K562 (cell line): ENCODE results near the gene UQCRHL. TPM values are rescaled to one million over a fixed set of nuclear protein-coding genes. Genes with fewer than 3 reads are reported as not detected.

Experiments used
- E2F4 ChIP-seq: sonication (generic); formaldehyde crosslinking; IDR thresholded peaks from 2 replicates; pipeline ENCODE4 v1.8.0; 2022; ENCODE audit warnings: mild to moderate bottlenecking, low read depth, missing genetic modification reagents
- FOSL1 ChIP-seq: fragments of 200-800 bp; sonication (Bioruptor generic); conservative IDR thresholded peaks from 2 replicates; pipeline ENCODE4 v1.6.1; 2016; ENCODE audit warnings: missing genetic modification characterization, missing compliant biosample characterization
- HIVEP1 ChIP-seq: fragments of 250-450 bp; sonication (Bioruptor Pico); IDR thresholded peaks from 2 replicates; pipeline ENCODE4 v1.4.0; 2020; ENCODE audit warnings: mild to moderate bottlenecking
- JUND ChIP-seq, 2 experiments: IDR thresholded peaks; 2 replicates in 1 of 2; 3 replicates in 1 of 2; pipeline ENCODE4 v1.6.1; 2011; ENCODE audit warnings: borderline replicate concordance in 2 of 2, low read depth in 2 of 2, low read length in 2 of 2, improper control_type of control experiment in 1 of 2, missing biosample characterization in 1 of 2, missing genetic modification characterization in 1 of 2, missing genetic modification reagents in 1 of 2
- NKRF ChIP-seq: fragments of 450-650 bp; IDR thresholded peaks from 2 replicates; pipeline ENCODE4 v1.6.1; 2016; ENCODE audit warnings: borderline replicate concordance
- PHF21A ChIP-seq: fragments of 450-650 bp; IDR thresholded peaks from 2 replicates; pipeline ENCODE4 v1.6.1; 2017; ENCODE audit warnings: low read depth, borderline replicate concordance
- RBM14 ChIP-seq: fragments of 200-400 bp; formaldehyde crosslinking; IDR thresholded peaks from 2 replicates; pipeline ENCODE4 v1.6.1; 2018; ENCODE audit warnings: low read depth, mild to moderate bottlenecking, low read length, moderate library complexity, borderline replicate concordance; ENCODE audit not compliant: insufficient read depth
- RBM25 ChIP-seq: fragments of 200-400 bp; formaldehyde crosslinking; IDR thresholded peaks from 2 replicates; pipeline ENCODE4 v1.6.1; 2018; ENCODE audit warnings: low read length, low read depth, moderate library complexity; ENCODE audit not compliant: severe bottlenecking
- SIN3A ChIP-seq, 2 experiments: fragments of 150-350 bp in 1 of 2; IDR thresholded peaks; 2 replicates each; pipeline ENCODE4 v1.6.1; 2011 to 2016; ENCODE audit warnings: borderline replicate concordance in 2 of 2, low read depth in 2 of 2, low read length in 2 of 2, mild to moderate bottlenecking in 2 of 2, moderate library complexity in 2 of 2; ENCODE audit not compliant: control insufficient read depth in 1 of 2
- SNIP1 ChIP-seq: fragments of 450-650 bp; IDR thresholded peaks from 2 replicates; pipeline ENCODE4 v1.7.1; 2017; ENCODE audit warnings: low read depth, mild to moderate bottlenecking
- SUPT5H ChIP-seq: fragments of 450-650 bp; IDR thresholded peaks from 2 replicates; pipeline ENCODE4 v1.6.1; 2016
- TFAP4 ChIP-seq: sonication (generic); formaldehyde crosslinking; IDR thresholded peaks from 2 replicates; pipeline ENCODE4 v1.8.0; 2022; ENCODE audit warnings: missing genetic modification reagents, mild to moderate bottlenecking, moderate library complexity, borderline replicate concordance
- TRIM24 ChIP-seq, 2 experiments: fragments of 450-650 bp; IDR thresholded peaks; 2 replicates each; pipeline ENCODE4 v1.6.1; 2016
- ZSCAN32 ChIP-seq: fragments of 450-650 bp; formaldehyde crosslinking; IDR thresholded peaks from 2 replicates; pipeline ENCODE4 v1.4.0; 2020; ENCODE audit warnings: mild to moderate bottlenecking, moderate library complexity
- polyA plus RNA-seq, 8 experiments: library from polyadenylated mRNA; depleted of rRNA in 4 of 8; stranded (reverse) in 5 of 8; unstranded in 3 of 8; fragments of >200 nt; fragmentation: Nextera tagmentation in 2 of 8; fragmentation: Illumina TruSeq in 1 of 8; extraction: Ambion mirVana in 2 of 8; extraction: Trizol in 1 of 8; gene quantifications; 2 replicates each; pipeline versions ENCODE4 v1.2.1 to v1.2.3, GENCODE V29; 2011 to 2014; ENCODE audit warnings: inconsistent platforms in 1 of 8, missing spikeins in 1 of 8
- total RNA-seq, 7 experiments: library from RNA; depleted of rRNA in 6 of 7; stranded (reverse); fragments of >200 nt in 6 of 7; fragmentation: Illumina TruSeq in 2 of 7; extraction: Trizol in 2 of 7; gene quantifications; 2 replicates each; pipeline versions ENCODE4 v1.2.1 to v1.2.3, GENCODE V29; 2011 to 2021; ENCODE audit warnings: low replicate concordance in 1 of 7
- TF ChIP-seq, protein P1 (sequence below), 3 experiments: fragments of 200-800 bp in 1 of 3; fragments of 250-450 bp in 1 of 3; fragments of 450-650 bp in 1 of 3; sonication (Bioruptor Pico) in 1 of 3; sonication (Bioruptor generic) in 1 of 3; formaldehyde crosslinking in 1 of 3; IDR thresholded peaks; 2 replicates each; pipeline versions ENCODE4 v1.6.1 to v1.8.0; 2016 to 2022; ENCODE audit warnings: mild to moderate bottlenecking in 2 of 3, missing genetic modification characterization in 2 of 3, missing compliant biosample characterization in 1 of 3, moderate library complexity in 1 of 3
- TF ChIP-seq, protein P2 (sequence below): fragments of 450-650 bp; IDR thresholded peaks from 2 replicates; pipeline ENCODE4 v1.6.1; 2016; ENCODE audit warnings: low read depth, mild to moderate bottlenecking, moderate library complexity

Gene UQCRHL
- total and polyA plus RNA-seq, 9 of the 15 experiments (the other 6 are each of a cell fraction or from before 2014, with no cell fraction given), result 5.1 to 41.3 (median 21.8) TPM

DNA sequence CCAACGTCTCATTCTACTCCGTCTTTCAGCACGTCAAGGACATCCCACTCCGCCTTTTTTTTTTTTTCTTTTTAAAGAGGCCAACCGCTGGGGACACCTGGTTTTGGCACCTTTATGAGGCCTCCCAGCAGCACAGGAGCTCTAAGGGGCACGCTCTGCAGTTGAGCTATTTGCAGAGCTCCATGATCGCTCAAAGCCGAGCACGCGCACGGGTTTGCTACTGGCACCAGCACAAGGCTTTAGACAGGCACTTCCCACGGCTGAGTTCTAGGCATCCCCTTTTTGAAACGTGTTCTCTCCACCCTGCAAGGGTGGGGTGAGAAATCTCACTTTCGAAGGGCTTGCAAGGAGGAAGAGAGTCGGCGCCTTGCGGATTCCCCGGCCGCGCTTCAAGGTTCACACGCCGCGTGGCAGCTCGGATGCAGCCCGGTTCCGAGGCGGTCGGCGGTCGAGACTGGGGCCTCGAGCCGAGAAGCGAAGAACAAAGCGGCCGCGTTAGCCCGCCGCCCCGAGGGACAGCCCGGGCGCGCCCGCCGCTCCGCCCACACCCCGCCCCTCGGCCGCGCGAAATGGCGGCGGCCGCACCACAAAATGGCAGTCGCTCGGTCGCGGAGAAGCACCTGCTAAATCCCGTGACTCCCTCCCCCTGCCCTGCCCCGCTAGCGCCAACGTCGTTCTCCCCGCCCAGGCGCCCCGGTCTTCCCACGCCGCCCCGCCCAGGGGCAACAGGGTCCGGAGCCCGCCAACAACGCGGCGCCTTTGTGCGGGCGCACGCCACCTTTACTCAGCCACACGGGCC, 27.2 kb upstream of the UQCRHL start (continued):
- TF ChIP-seq, protein P1, sequence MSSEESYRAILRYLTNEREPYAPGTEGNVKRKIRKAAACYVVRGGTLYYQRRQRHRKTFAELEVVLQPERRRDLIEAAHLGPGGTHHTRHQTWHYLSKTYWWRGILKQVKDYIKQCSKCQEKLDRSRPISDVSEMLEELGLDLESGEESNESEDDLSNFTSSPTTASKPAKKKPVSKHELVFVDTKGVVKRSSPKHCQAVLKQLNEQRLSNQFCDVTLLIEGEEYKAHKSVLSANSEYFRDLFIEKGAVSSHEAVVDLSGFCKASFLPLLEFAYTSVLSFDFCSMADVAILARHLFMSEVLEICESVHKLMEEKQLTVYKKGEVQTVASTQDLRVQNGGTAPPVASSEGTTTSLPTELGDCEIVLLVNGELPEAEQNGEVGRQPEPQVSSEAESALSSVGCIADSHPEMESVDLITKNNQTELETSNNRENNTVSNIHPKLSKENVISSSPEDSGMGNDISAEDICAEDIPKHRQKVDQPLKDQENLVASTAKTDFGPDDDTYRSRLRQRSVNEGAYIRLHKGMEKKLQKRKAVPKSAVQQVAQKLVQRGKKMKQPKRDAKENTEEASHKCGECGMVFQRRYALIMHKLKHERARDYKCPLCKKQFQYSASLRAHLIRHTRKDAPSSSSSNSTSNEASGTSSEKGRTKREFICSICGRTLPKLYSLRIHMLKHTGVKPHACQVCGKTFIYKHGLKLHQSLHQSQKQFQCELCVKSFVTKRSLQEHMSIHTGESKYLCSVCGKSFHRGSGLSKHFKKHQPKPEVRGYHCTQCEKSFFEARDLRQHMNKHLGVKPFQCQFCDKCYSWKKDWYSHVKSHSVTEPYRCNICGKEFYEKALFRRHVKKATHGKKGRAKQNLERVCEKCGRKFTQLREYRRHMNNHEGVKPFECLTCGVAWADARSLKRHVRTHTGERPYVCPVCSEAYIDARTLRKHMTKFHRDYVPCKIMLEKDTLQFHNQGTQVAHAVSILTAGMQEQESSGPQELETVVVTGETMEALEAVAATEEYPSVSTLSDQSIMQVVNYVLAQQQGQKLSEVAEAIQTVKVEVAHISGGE (CRISPR knock-in tag; IDR thresholded peaks at IDR 0.05), result peak in 1 of 3 experiments; percentile 42; a peak in 1 of 6 replicates
- peak; percentile 75 for TF ChIP-seq NKRF
- peak; percentile 20; the same call in 1 of the 2 replicates for TF ChIP-seq FOSL1
- TF ChIP-seq JUND (IDR thresholded peaks at IDR 0.05; ENCODE audit: borderline replicate concordance, low read depth, low read length), result peak; percentile 69
- no peak; the same call in 2 of the 3 replicates for TF ChIP-seq JUND (tag; IDR thresholded peaks at IDR 0.05; ENCODE audit: borderline replicate concordance, low read depth, low read length)
- TF ChIP-seq TFAP4 (CRISPR knock-in tag), result peak; percentile 80
- peak in 1 of 2 experiments; percentile 18; a peak in 1 of 4 replicates for TF ChIP-seq TRIM24 (IDR thresholded peaks at IDR 0.05)
- no peak for TF ChIP-seq ZSCAN32 (CRISPR knock-in tag)
- TF ChIP-seq PHF21A, result no peak; the same call in 1 of the 2 replicates
- 0 out of 2 replicates have a peak, but pooled peaks have one; percentile 66 for TF ChIP-seq RBM14
- peak; percentile 87 for TF ChIP-seq SUPT5H
- TF ChIP-seq HIVEP1 (CRISPR knock-in tag), result 0 out of 2 replicates have a peak, but pooled peaks have one; percentile 36
- TF ChIP-seq, protein P2, sequence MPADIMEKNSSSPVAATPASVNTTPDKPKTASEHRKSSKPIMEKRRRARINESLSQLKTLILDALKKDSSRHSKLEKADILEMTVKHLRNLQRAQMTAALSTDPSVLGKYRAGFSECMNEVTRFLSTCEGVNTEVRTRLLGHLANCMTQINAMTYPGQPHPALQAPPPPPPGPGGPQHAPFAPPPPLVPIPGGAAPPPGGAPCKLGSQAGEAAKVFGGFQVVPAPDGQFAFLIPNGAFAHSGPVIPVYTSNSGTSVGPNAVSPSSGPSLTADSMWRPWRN, result peak; percentile 22; the same call in 1 of the 2 replicates
- TF ChIP-seq RBM25, result peak; percentile 46
- peak; percentile 59 for TF ChIP-seq SNIP1
- TF ChIP-seq SIN3A (IDR thresholded peaks at IDR 0.05; ENCODE audit: borderline replicate concordance in 2 of 2, control insufficient read depth in 1 of 2, low read depth in 2 of 2, low read length in 2 of 2), result peak; percentile 61; a peak in 2 of 4 replicates
- 0 out of 2 replicates have a peak, but pooled peaks have one; percentile 59 for TF ChIP-seq E2F4 (CRISPR knock-in tag)
